ENCODE measurements around the gene UBE2F.
"Not testable (repeated sequence)": the region's sequence is repeated elsewhere in the genome, so short reads cannot be mapped to it uniquely, and the experiment has no call there.

UBE2F gene

GRCh38 chr2:238019962-238020361 is 53.1 kb downstream of the UBE2F start:
- no peak for DNase-seq (ENCODE audit: low read depth, low spot score)

- DNase-seq (ENCODE audit: low read depth, low spot score): no peak
These were observed 54.0 kb downstream of the UBE2F start for GRCh38 chr2:238020816-238021215.

- no peak for DNase-seq (ENCODE audit: low read depth, low spot score)
These were observed 54.5 kb downstream of the UBE2F start for GRCh38 chr2:238021327-238021726.

- DNase-seq (ENCODE audit: low read depth, low spot score): no peak
These were observed 55.9 kb downstream of the UBE2F start for GRCh38 chr2:238022594-238023157.

GRCh38 chr2:238023608-238024007 is 56.8 kb downstream of the UBE2F start:
- no peak for DNase-seq (ENCODE audit: low read depth, low spot score)

- DNase-seq (ENCODE audit: low read depth, low spot score): no peak
These were observed 58.2 kb downstream of the UBE2F start for GRCh38 chr2:238024986-238025385.

- no peak for DNase-seq (ENCODE audit: low read depth, low spot score)
These were observed 59.0 kb downstream of the UBE2F start for GRCh38 chr2:238025741-238026360.

GRCh38 chr2:238027058-238027457 is 60.2 kb downstream of the UBE2F start:
- no peak for DNase-seq (ENCODE audit: low read depth, low spot score)

- DNase-seq (ENCODE audit: low read depth, low spot score): no peak
These were observed 61.0 kb downstream of the UBE2F start for GRCh38 chr2:238027591-238028415.

GRCh38 chr2:238029853-238030252 is 63.0 kb downstream of the UBE2F start:
- no peak for DNase-seq (ENCODE audit: low read depth, low spot score)

- DNase-seq (ENCODE audit: low read depth, low spot score): no peak
These were observed 63.8 kb downstream of the UBE2F start for GRCh38 chr2:238030422-238031155.

- no peak for DNase-seq (ENCODE audit: low read depth, low spot score)
These were observed 64.9 kb downstream of the UBE2F start for GRCh38 chr2:238031751-238032150.

GRCh38 chr2:238032755-238033337 is 66.0 kb downstream of the UBE2F start:
- DNase-seq (ENCODE audit: low read depth, low spot score): no peak

- not testable (repeated sequence) for DNase-seq (ENCODE audit: low read depth, low spot score)
These were observed 67.2 kb downstream of the UBE2F start for GRCh38 chr2:238033991-238034390.

- no peak for DNase-seq (ENCODE audit: low read depth, low spot score)
These were observed 71.4 kb downstream of the UBE2F start for GRCh38 chr2:238038203-238038602.

- no peak for DNase-seq (ENCODE audit: low read depth, low spot score)
These were observed 72.3 kb downstream of the UBE2F start for GRCh38 chr2:238039151-238039550.

- DNase-seq (ENCODE audit: low read depth, low spot score): no peak
These were observed 73.2 kb downstream of the UBE2F start for GRCh38 chr2:238039985-238040384.

GRCh38 chr2:238040918-238041317 is 74.1 kb downstream of the UBE2F start:
- DNase-seq (ENCODE audit: low read depth, low spot score): no peak

- DNase-seq (ENCODE audit: low read depth, low spot score): no peak
These were observed 75.3 kb downstream of the UBE2F start for GRCh38 chr2:238042090-238042489.

- no peak for DNase-seq (ENCODE audit: low read depth, low spot score)
These were observed 76.2 kb downstream of the UBE2F start for GRCh38 chr2:238042849-238043584.

GRCh38 chr2:238043851-238044250 is 77.0 kb downstream of the UBE2F start:
- DNase-seq (ENCODE audit: low read depth, low spot score): no peak
